HCT116 (cell line): ENCODE data around the gene C1QTNF9B. TPM values are rescaled to one million over a fixed set of nuclear protein-coding genes. Genes with fewer than 3 reads are reported as not detected.

ENCODE experiments used
- ATAC-seq: fragments of 200-7000 bp; cut with Tn5 transposase; 2 replicates; pipeline ENCODE4 v1.9.1; 2020; ENCODE audit warnings: mild to moderate bottlenecking, moderate library complexity
- BruUV-seq: library from RNA; stranded (reverse); fragments of 400-500 nt; replicated peaks from 2 replicates; lab custom pipeline; 2021; lab: Mats Ljungman, UMichigan
- CTCF ChIA-PET: fragments of 300-600 bp; sonication (Branson Sonifier 250); formaldehyde crosslinking; loops from one replicate; lab custom pipeline; 2021; ENCODE audit warnings: antibody characterized with exemption; lab: Charles Lee
- POLR2A ChIA-PET: fragments of 300-600, 350-600 bp; sonication (Branson Sonifier 250); formaldehyde crosslinking; loops from one replicate; lab custom pipeline; 2021; ENCODE audit warnings: antibody characterized with exemption; lab: Charles Lee
- RAD21 ChIA-PET, 2 experiments: fragments of 300-600 bp; sonication (Branson Sonifier 250); formaldehyde crosslinking; loops; one replicate each; lab custom pipeline; 2023; ENCODE audit warnings: low total read pairs in 2 of 2; ENCODE audit not compliant: uncharacterized antibody in 2 of 2, unreplicated experiment in 2 of 2, low non-redundant PET in 1 of 2; lab: Charles Lee
- DNase-seq: peaks from one replicate; pipeline ENCODE4 v3.0.0-alpha.2; 2010; ENCODE audit warnings: low read depth, low spot score
- H2AFZ ChIP-seq: fragments of 200-600 bp; shearing (Covaris generic), sonication (generic); 2 replicates; pipeline ENCODE4 v1.6.1; 2017; ENCODE audit warnings: low read depth, mixed run types, mixed read lengths, antibody characterized with exemption, low read length; ENCODE audit not compliant: poor library complexity, severe bottlenecking
- H3K27ac ChIP-seq: 2 replicates; pipeline ENCODE4 v1.5.1; 2012; ENCODE audit warnings: low read depth, low read length
- H3K27me3 ChIP-seq: fragments of 200-600 bp; sonication (generic); 2 replicates; pipeline ENCODE4 v1.6.1; 2016; ENCODE audit warnings: mixed run types, low read length, mixed read lengths; ENCODE audit not compliant: insufficient read depth
- H3K36me3 ChIP-seq, 2 experiments: fragments of 200-500 bp in 1 of 2; fragments of 200-600 bp in 1 of 2; sonication (Bioruptor generic) in 1 of 2; sonication (generic) in 1 of 2; 2 replicates each; pipeline versions ENCODE4 v1.5.1 to v1.6.1; 2014 to 2016; ENCODE audit warnings: low read length in 2 of 2, inconsistent platforms in 1 of 2, mixed read lengths in 1 of 2, mixed run types in 1 of 2; ENCODE audit not compliant: insufficient read depth in 2 of 2, control insufficient read depth in 1 of 2
- H3K4me1 ChIP-seq, 2 experiments: fragments of 200-600 bp in 1 of 2; sonication (generic) in 1 of 2; 2 replicates each; pipeline versions ENCODE4 v1.5.1 to v1.6.1; 2012 to 2017; ENCODE audit warnings: low read length in 2 of 2, inconsistent platforms in 1 of 2, mild to moderate bottlenecking in 1 of 2, mixed read lengths in 1 of 2, mixed run types in 1 of 2, moderate library complexity in 1 of 2; ENCODE audit not compliant: insufficient read depth in 2 of 2, control insufficient read depth in 1 of 2
- H3K4me2 ChIP-seq: fragments of 200-600 bp; sonication (generic); 2 replicates; pipeline ENCODE4 v1.6.1; 2017; ENCODE audit warnings: mixed run types, low read length, mixed read lengths
- H3K4me3 ChIP-seq, 2 experiments: fragments of 200-600 bp in 1 of 2; sonication (generic) in 1 of 2; replicated peaks in 1 of 2; 2 replicates each; pipeline ENCODE4 v1.5.1; 2011 to 2016; ENCODE audit warnings: low read length in 2 of 2, control low read depth in 1 of 2, low read depth in 1 of 2, mild to moderate bottlenecking in 1 of 2, mixed read lengths in 1 of 2, mixed run types in 1 of 2
- H3K79me2 ChIP-seq: fragments of 200-600 bp; sonication (generic); 2 replicates; pipeline ENCODE4 v1.6.1; 2017; ENCODE audit warnings: mild to moderate bottlenecking, mixed run types, low read length, moderate library complexity, mixed read lengths; ENCODE audit not compliant: insufficient read depth
- H3K9ac ChIP-seq: fragments of 200-600 bp; sonication (generic); 2 replicates; pipeline ENCODE4 v1.6.1; 2016; ENCODE audit warnings: low read length, mixed read lengths
- H3K9me2 ChIP-seq: fragments of 200-600 bp; sonication (generic), shearing (Covaris generic); 2 replicates; pipeline ENCODE4 v1.6.1; 2017; ENCODE audit warnings: mixed run types, mild to moderate bottlenecking, moderate library complexity; ENCODE audit not compliant: insufficient read depth
- H3K9me3 ChIP-seq, 2 experiments: fragments of 200-500 bp in 1 of 2; fragments of 200-600 bp in 1 of 2; sonication (Bioruptor generic) in 1 of 2; sonication (generic) in 1 of 2; 2 replicates each; pipeline ENCODE4 v1.6.1; 2014 to 2017; ENCODE audit warnings: low read length in 2 of 2, mixed read lengths in 2 of 2, inconsistent platforms in 1 of 2, low read depth in 1 of 2, mild to moderate bottlenecking in 1 of 2, mixed run types in 1 of 2, moderate library complexity in 1 of 2; ENCODE audit not compliant: control insufficient read depth in 1 of 2, insufficient read depth in 1 of 2
- H4K20me1 ChIP-seq: fragments of 200-600 bp; sonication (generic), shearing (Covaris generic); 2 replicates; pipeline ENCODE4 v1.6.1; 2017; ENCODE audit warnings: mixed run types, mild to moderate bottlenecking, moderate library complexity; ENCODE audit not compliant: insufficient read depth
- ATF3 ChIP-seq: IDR thresholded peaks from 2 replicates; pipeline ENCODE4 v1.6.1; 2012
- CBX3 ChIP-seq: IDR thresholded peaks from 2 replicates; pipeline ENCODE4 v1.6.1; 2012; ENCODE audit warnings: low read depth
- CTCF ChIP-seq, 3 experiments: fragments of 200-600 bp in 1 of 3; sonication (generic) in 1 of 3; IDR thresholded peaks in 2 of 3; conservative IDR thresholded peaks in 1 of 3; 2 replicates each; pipeline ENCODE4 v1.5.1; 2012 to 2017; ENCODE audit warnings: low read depth in 2 of 3, low read length in 2 of 3, antibody characterized with exemption in 1 of 3, borderline replicate concordance in 1 of 3, control low read depth in 1 of 3, mild to moderate bottlenecking in 1 of 3, mixed read lengths in 1 of 3, mixed run types in 1 of 3, moderate library complexity in 1 of 3; ENCODE audit not compliant: insufficient read depth in 1 of 3
- ELF1 ChIP-seq: IDR thresholded peaks from 2 replicates; pipeline ENCODE4 v1.6.1; 2012; ENCODE audit warnings: low read depth, borderline replicate concordance
- EZH2 ChIP-seq: fragments of 200-600 bp; sonication (generic); IDR thresholded peaks from 2 replicates; pipeline ENCODE4 v1.6.1; 2017; ENCODE audit warnings: antibody characterized with exemption, mixed run types
- FOSL1 ChIP-seq: IDR thresholded peaks from 2 replicates; pipeline ENCODE4 v1.6.1; 2012; ENCODE audit warnings: low read depth
- REST ChIP-seq: IDR thresholded peaks from 2 replicates; pipeline ENCODE4 v1.6.1; 2012; ENCODE audit warnings: low read depth
- SIN3A ChIP-seq: IDR thresholded peaks from 2 replicates; pipeline ENCODE4 v1.6.1; 2012; ENCODE audit warnings: low read depth
- TCF7L2 ChIP-seq: IDR thresholded peaks from 2 replicates; pipeline ENCODE4 v1.7.0; 2011; ENCODE audit warnings: borderline replicate concordance, inconsistent platforms; ENCODE audit not compliant: insufficient read depth, insufficient read length; ENCODE audit errors: extremely low read depth
- YY1 ChIP-seq: IDR thresholded peaks from 2 replicates; pipeline ENCODE4 v1.6.1; 2011; ENCODE audit warnings: low read length, low read depth, moderate library complexity, mild to moderate bottlenecking; ENCODE audit not compliant: insufficient replicate concordance; ENCODE audit errors: extremely low read depth
- ZFX ChIP-seq: fragments of 450-650 bp; IDR thresholded peaks from 2 replicates; pipeline ENCODE4 v1.6.1; 2017
- intact Hi-C: fragments of 100-400 bp; cut with micrococcal nuclease; formaldehyde crosslinking; loops from 2 replicates; pipeline ENCODE4 v1.10.0; 2022
- total RNA-seq: library from RNA; stranded (reverse); gene quantifications from one replicate; pipeline ENCODE4 v1.2.1, GENCODE V29; 2021; ENCODE audit not compliant: unreplicated experiment

The C1QTNF9B gene
- total RNA-seq, 1 experiment from 2014 or later = not detected

- no peak for DNase-seq
- Histone ChIP-seq H3K36me3 (no peaks in the 10 kb centered on the region), H3K79me2 (no peaks in the 10 kb centered on the region), H3K27ac (no peak overlapping the region), H3K4me1 (no peaks in the 10 kb centered on the region), H3K9me3 (no peaks in the 10 kb centered on the region), H3K27me3 (peaks cover 7% of the 10 kb centered on the region; the same call in 1 of the 2 replicates), H3K9me2 (no peaks in the 10 kb centered on the region), H3K9ac (no peak overlapping the region), H3K4me2 (no peak overlapping the region), H4K20me1 (no peaks in the 10 kb centered on the region), H3K4me3 (no peak overlapping the region), H2AFZ (no peak overlapping the region)
- no peak for TF ChIP-seq CBX3
- TF ChIP-seq ATF3 = no peak
- TF ChIP-seq YY1 = no peak
- TF ChIP-seq CTCF (IDR thresholded peaks at IDR 0.05 in 2 of 3, conservative IDR thresholded peaks at IDR 0.05 in 1 of 3; ENCODE audit: borderline replicate concordance in 1 of 3, insufficient read depth in 1 of 3, low read depth in 2 of 3, low read length in 2 of 3) = no peak
- no peak for TF ChIP-seq FOSL1
- TF ChIP-seq ELF1 = no peak
- no peak for ATAC-seq
- ChIA-PET CTCF (no interaction called here), RAD21 (no interaction called here), POLR2A (no interaction called here)
- intact Hi-C loops = no loop called here
- BruUV-seq = no TSS peak
These were observed 48.8 kb upstream of the C1QTNF9B start for GRCh38 chr13:23946067-23946466.

- no peaks in the 10 kb centered on the region for H3K36me3 ChIP-seq
- intact Hi-C loops = no loop called here
- ATAC-seq = no peak
- no peaks in the 10 kb centered on the region for H3K4me1 ChIP-seq
- no peak overlapping the region for H3K4me2 ChIP-seq
- no peaks in the 10 kb centered on the region for H3K79me2 ChIP-seq
- H3K9me2 ChIP-seq = no peaks in the 10 kb centered on the region
- no peaks in the 10 kb centered on the region for H4K20me1 ChIP-seq
- H2AFZ ChIP-seq = no peak overlapping the region
- H3K9ac ChIP-seq = no peak overlapping the region
- no peak for DNase-seq
- ChIA-PET CTCF (interaction anchor here (0.8 kb wide), 1 partner anchor 15 kb away, joined by 3 read pairs; no protein-coding TSS in a partner anchor), POLR2A (no interaction called here), RAD21 (no interaction called here)
- peaks cover 7% of the 10 kb centered on the region; the same call in 1 of the 2 replicates for H3K27me3 ChIP-seq
- BruUV-seq = no TSS peak
- no peaks in the 10 kb centered on the region for H3K9me3 ChIP-seq
- H3K27ac ChIP-seq = no peak overlapping the region
- H3K4me3 ChIP-seq = no peak overlapping the region
- TF ChIP-seq EZH2 (no peak), SIN3A (no peak), REST (no peak), ZFX (no peak), CTCF (IDR thresholded peaks at IDR 0.05 in 2 of 3, conservative IDR thresholded peaks at IDR 0.05 in 1 of 3; ENCODE audit: borderline replicate concordance in 1 of 3, insufficient read depth in 1 of 3, low read depth in 2 of 3, low read length in 2 of 3) (no peak), ELF1 (no peak), TCF7L2 (no peak)
These were observed 48.3 kb upstream of the C1QTNF9B start for GRCh38 chr13:23945612-23946011.
